Progenitor cell of endocrine pancreas (in vitro differentiated cells): ENCODE measurements around the gene HDGFL3. TPM values are rescaled to one million over a fixed set of nuclear protein-coding genes. Genes with fewer than 3 reads are reported as not detected.
A peak's percentile ranks its signal among the peaks of the same experiment; 100 is the strongest.

ENCODE experiments used
- DNase-seq: peaks from one replicate; pipeline ENCODE4 v3.0.0; 2021; ENCODE audit warnings: low spot score; ENCODE audit not compliant: unreplicated experiment
- H3K27ac Mint-ChIP-seq: 2 replicates; pipeline ENCODE4 v1.8.0; 2021; ENCODE audit warnings: mild to moderate bottlenecking, moderate library complexity, mixed read lengths
- H3K27me3 Mint-ChIP-seq: 2 replicates; pipeline ENCODE4 v1.8.0; 2021; ENCODE audit warnings: mixed read lengths
- H3K36me3 Mint-ChIP-seq: 2 replicates; pipeline ENCODE4 v1.8.0; 2022; ENCODE audit warnings: mixed read lengths; ENCODE audit not compliant: insufficient read depth
- H3K4me1 Mint-ChIP-seq: 2 replicates; pipeline ENCODE4 v1.8.0; 2021; ENCODE audit warnings: low read depth, mixed read lengths
- H3K4me3 Mint-ChIP-seq: 2 replicates; pipeline ENCODE4 v1.8.0; 2021; ENCODE audit warnings: low read depth, mild to moderate bottlenecking, moderate library complexity, mixed read lengths
- H3K9me3 Mint-ChIP-seq: 2 replicates; pipeline ENCODE4 v1.8.0; 2021; ENCODE audit warnings: low read depth, mixed read lengths
- CTCF ChIP-seq: fragments of 200-600 bp; sonication (generic); IDR thresholded peaks from one replicate; pipeline ENCODE4 v1.5.0; 2021; ENCODE audit warnings: antibody characterized with exemption, mild to moderate bottlenecking; ENCODE audit not compliant: unreplicated experiment
- total RNA-seq: library from RNA; stranded (reverse); gene quantifications from 2 replicates; pipeline ENCODE4 v1.2.1, GENCODE V29; 2021

Gene HDGFL3
- total RNA-seq, 1 donor from 2014 or later = 121 TPM

GRCh38 chr15:83104141-83104540 lies 103.5 kb downstream of the HDGFL3 start:
- Mint-ChIP-seq H3K27me3 (peaks cover 56% of the 10 kb centered on the region), H3K4me1 (peaks cover 2% of the 10 kb centered on the region), H3K4me3 (no peak overlapping the region), H3K27ac (peak overlapping the region; percentile 3), H3K36me3 (no peaks in the 10 kb centered on the region), H3K9me3 (no peaks in the 10 kb centered on the region)
- no peak for DNase-seq
- TF ChIP-seq CTCF = no peak

GRCh38 chr15:83102346-83102745 lies 105.3 kb downstream of the HDGFL3 start:
- Mint-ChIP-seq H3K27me3 (peaks cover 48% of the 10 kb centered on the region), H3K9me3 (no peaks in the 10 kb centered on the region), H3K27ac (no peak overlapping the region), H3K4me3 (no peak overlapping the region), H3K4me1 (peaks cover 2% of the 10 kb centered on the region), H3K36me3 (no peaks in the 10 kb centered on the region)
- no peak for DNase-seq
- TF ChIP-seq CTCF = no peak

GRCh38 chr15:83100097-83100646 lies 107.5 kb downstream of the HDGFL3 start:
- Mint-ChIP-seq H3K36me3 (no peaks in the 10 kb centered on the region), H3K27me3 (peaks cover 41% of the 10 kb centered on the region)

GRCh38 chr15:83099290-83099689 lies 108.3 kb downstream of the HDGFL3 start:
- Mint-ChIP-seq H3K9me3 (peaks cover 4% of the 10 kb centered on the region), H3K4me1 (no peaks in the 10 kb centered on the region), H3K27me3 (peaks cover 35% of the 10 kb centered on the region), H3K27ac (no peak overlapping the region), H3K4me3 (no peak overlapping the region), H3K36me3 (no peaks in the 10 kb centered on the region)
- DNase-seq = no peak
- TF ChIP-seq CTCF = no peak

More at GRCh38 chr15:83100097-83100646, 107.5 kb downstream of the HDGFL3 start:
- Mint-ChIP-seq H3K9me3 (peaks cover 4% of the 10 kb centered on the region), H3K27ac (no peak overlapping the region), H3K4me3 (no peak overlapping the region), H3K4me1 (no peaks in the 10 kb centered on the region)
- no peak for DNase-seq
- TF ChIP-seq CTCF = no peak

- H3K9me3 Mint-ChIP-seq = peaks cover 4% of the 10 kb centered on the region
- DNase-seq = no peak
- no peaks in the 10 kb centered on the region for H3K4me1 Mint-ChIP-seq
- peaks cover 29% of the 10 kb centered on the region for H3K27me3 Mint-ChIP-seq
- H3K36me3 Mint-ChIP-seq = no peaks in the 10 kb centered on the region
- no peak overlapping the region for H3K27ac Mint-ChIP-seq
- TF ChIP-seq CTCF = no peak
- H3K4me3 Mint-ChIP-seq = no peak overlapping the region
Measured at GRCh38 chr15:83098079-83098478, 109.5 kb downstream of the HDGFL3 start.
